ENCODE results near the gene PGM1. TPM values are rescaled to one million over a fixed set of nuclear protein-coding genes. Genes with fewer than 3 reads are reported as not detected.

Gene PGM1
- total RNA-seq, 1 donor from 2014 or later = 38.4 TPM

GRCh38 chr1:63691701-63692425 lies 98.7 kb downstream of the PGM1 start:
- intact Hi-C loops (cut with micrococcal nuclease) = loop anchor here (1.0 to 2.0 kb wide), 5 partner anchors 41 to 554 kb away; no protein-coding TSS in a partner anchor

GRCh38 chr1:63693944-63694571 lies 100.8 kb downstream of the PGM1 start:
- intact Hi-C loops (cut with micrococcal nuclease) = loop anchor here (2.0 kb wide), 1 partner anchor 43 kb away; no protein-coding TSS in a partner anchor

GRCh38 chr1:63698001-63698838 lies 105.0 kb downstream of the PGM1 start:
- intact Hi-C loops (cut with micrococcal nuclease) = no loop called here

GRCh38 chr1:63701187-63701586 lies 108.0 kb downstream of the PGM1 start:
- intact Hi-C loops (cut with micrococcal nuclease) = no loop called here

GRCh38 chr1:63703701-63704107 lies 110.5 kb downstream of the PGM1 start:
- intact Hi-C loops (cut with micrococcal nuclease) = no loop called here

- intact Hi-C loops (cut with micrococcal nuclease) = no loop called here
These were observed 111.2 kb downstream of the PGM1 start for GRCh38 chr1:63704443-63704842.

GRCh38 chr1:63705078-63705477 lies 111.9 kb downstream of the PGM1 start:
- intact Hi-C loops (cut with micrococcal nuclease) = no loop called here

GRCh38 chr1:63709267-63709828 lies 116.1 kb downstream of the PGM1 start:
- intact Hi-C loops (cut with micrococcal nuclease) = no loop called here

Other genes starting within 250 kb of the PGM1 start
- gene ALG6, start 225.8 kb upstream of the PGM1 start, total RNA-seq = 27.6 and 27.7 TPM in 2 replicates
- gene ITGB3BP, start 70.2 kb upstream of the PGM1 start, total RNA-seq = 38.4 and 39.3 TPM in 2 replicates
- 9.3 and 9.8 TPM in 2 replicates for gene EFCAB7, start 69.9 kb upstream of the PGM1 start, total RNA-seq
- gene ROR1, start 180.6 kb downstream of the PGM1 start, total RNA-seq = 0.02 and 0.05 TPM in 2 replicates

All from T-helper 1 cell treated with Interleukin-12 subunit alpha and Interleukin-12 subunit beta and Interleukin-4 antibody, amounts not matched to agents 30 ng/mL and 1 ng/mL, for 36 hours (primary cell).